HEK293 (cell line): ENCODE results near the gene CDK5R1.

Experiments
- CTCF ChIA-PET: fragments of 350-600 bp; formaldehyde crosslinking; extraction: SDS; loops from one replicate; lab custom pipeline; 2021; ENCODE audit warnings: antibody characterized with exemption; lab: Yijun Ruan, JAX
- POLR2A ChIA-PET: fragments of 300-600 bp; formaldehyde crosslinking; extraction: SDS; loops from one replicate; lab custom pipeline; 2020; ENCODE audit warnings: antibody characterized with exemption, inconsistent platforms; lab: Yijun Ruan, JAX
- H3K27ac ChIP-seq: fragments of 200-500 bp; sonication (Bioruptor generic); 2 replicates; pipeline ENCODE4 v1.5.1; 2014; ENCODE audit warnings: low read depth, low read length, control low read depth, inconsistent platforms; ENCODE audit errors: extremely low read depth
- H3K36me3 ChIP-seq, 2 experiments: fragments of 200-500 bp in 1 of 2; sonication (Bioruptor generic) in 1 of 2; 1 replicate in 1 of 2; 2 replicates in 1 of 2; pipeline ENCODE4 v1.5.1; 2014 to 2017; ENCODE audit warnings: inconsistent platforms in 2 of 2, low read length in 2 of 2; ENCODE audit not compliant: control insufficient read depth in 2 of 2, insufficient read depth in 1 of 2
- H3K4me1 ChIP-seq: fragments of 200-500 bp; sonication (Bioruptor generic); 2 replicates; pipeline ENCODE4 v1.5.1; 2014; ENCODE audit warnings: mild to moderate bottlenecking, low read length, inconsistent platforms; ENCODE audit not compliant: control insufficient read depth, insufficient read depth
- H3K4me3 ChIP-seq: 2 replicates; pipeline ENCODE4 v1.5.1; 2011; ENCODE audit warnings: low read depth, mild to moderate bottlenecking, control low read depth, low read length, moderate library complexity
- H3K9me3 ChIP-seq: fragments of 200-500 bp; sonication (Bioruptor generic); 2 replicates; pipeline ENCODE4 v1.5.1; 2014; ENCODE audit warnings: low read depth, low read length, inconsistent platforms; ENCODE audit not compliant: control insufficient read depth, insufficient read depth
- GLIS2 ChIP-seq: fragments of 450-650 bp; formaldehyde crosslinking; IDR thresholded peaks from 2 replicates; pipeline ENCODE4 v1.5.1; 2016; ENCODE audit warnings: missing biosample characterization, missing genetic modification characterization
- REST ChIP-seq: fragments of 450-650 bp; formaldehyde crosslinking; IDR thresholded peaks from 2 replicates; pipeline ENCODE4 v1.5.1; 2016; ENCODE audit warnings: missing biosample characterization, missing genetic modification characterization
- ZIC2 ChIP-seq: fragments of 450-650 bp; formaldehyde crosslinking; IDR thresholded peaks from 2 replicates; pipeline ENCODE4 v1.5.1; 2016; ENCODE audit warnings: missing biosample characterization, missing genetic modification characterization
- ZNF10 ChIP-seq: fragments of 450-650 bp; formaldehyde crosslinking; IDR thresholded peaks from 2 replicates; pipeline ENCODE4 v1.5.1; 2017; ENCODE audit warnings: missing biosample characterization, missing genetic modification characterization
- ZNF16 ChIP-seq: fragments of 450-650 bp; formaldehyde crosslinking; IDR thresholded peaks from 2 replicates; pipeline ENCODE4 v1.5.1; 2016; ENCODE audit warnings: low read depth, missing biosample characterization, missing genetic modification characterization
- ZNF292 ChIP-seq: fragments of 450-650 bp; formaldehyde crosslinking; IDR thresholded peaks from 2 replicates; pipeline ENCODE4 v1.5.1; 2016; ENCODE audit warnings: low read depth, missing biosample characterization, missing genetic modification characterization, borderline replicate concordance
- ZNF449 ChIP-seq: fragments of 450-650 bp; formaldehyde crosslinking; IDR thresholded peaks from 2 replicates; pipeline ENCODE4 v1.5.1; 2017; ENCODE audit warnings: missing biosample characterization, mild to moderate bottlenecking, missing genetic modification characterization, moderate library complexity
- ZNF624 ChIP-seq: fragments of 450-650 bp; formaldehyde crosslinking; IDR thresholded peaks from 2 replicates; pipeline ENCODE4 v1.5.1; 2017; ENCODE audit warnings: missing biosample characterization, missing genetic modification characterization
- ZNF792 ChIP-seq: fragments of 450-650 bp; formaldehyde crosslinking; IDR thresholded peaks from 2 replicates; pipeline ENCODE4 v1.5.1; 2016; ENCODE audit warnings: missing biosample characterization, missing genetic modification characterization
- TF ChIP-seq, protein P1 (sequence below): fragments of 450-650 bp; formaldehyde crosslinking; IDR thresholded peaks from 2 replicates; pipeline ENCODE4 v1.5.1; 2017; ENCODE audit warnings: missing biosample characterization, missing genetic modification characterization

The CDK5R1 gene

DNA sequence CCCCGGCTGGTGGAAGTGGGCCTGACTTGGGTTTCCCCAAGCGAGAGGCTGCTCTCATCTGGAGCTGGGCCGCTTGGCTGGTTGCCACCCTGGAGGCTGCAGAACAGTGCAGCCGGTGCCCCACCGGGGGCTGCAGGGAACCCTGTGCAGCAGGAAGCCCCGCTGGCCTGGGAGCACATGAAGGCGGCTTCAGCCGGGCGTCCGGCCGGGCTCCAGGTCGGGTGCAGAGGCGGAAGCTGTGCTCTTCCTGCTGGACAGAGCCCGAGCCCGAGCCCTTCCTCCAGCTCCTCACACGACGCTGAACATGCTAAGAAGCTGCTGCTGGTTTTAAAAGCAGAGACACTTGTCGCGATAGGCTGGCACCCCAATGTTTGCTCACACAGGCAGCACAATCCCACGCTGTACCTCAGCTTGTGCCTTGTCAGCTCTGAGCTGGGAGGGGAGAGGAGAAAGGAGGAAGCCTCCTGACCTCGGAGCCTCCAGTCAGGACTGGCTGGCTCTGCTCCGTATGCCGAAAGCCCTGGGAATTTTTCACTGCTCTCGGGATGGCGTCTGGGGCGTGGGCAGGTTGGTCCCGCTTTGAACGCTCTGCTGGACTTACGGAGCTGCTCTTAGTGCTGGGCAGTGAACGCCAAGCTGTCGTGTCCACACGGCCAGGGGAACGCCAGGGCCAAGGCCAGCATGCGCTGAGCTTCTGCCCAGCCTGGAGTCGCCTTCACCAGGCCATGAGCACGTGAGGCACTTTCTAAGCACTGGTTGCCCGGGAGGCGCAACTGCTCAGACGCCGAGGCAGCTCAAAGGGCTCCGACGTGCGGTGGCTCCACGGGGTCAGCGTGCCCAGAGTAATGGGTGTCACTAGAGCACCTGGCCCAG is 8.8 kb downstream of the CDK5R1 start:
- no peaks in the 10 kb centered on the region for H3K9me3 ChIP-seq
- peaks cover 11% of the 10 kb centered on the region for H3K4me1 ChIP-seq
- H3K4me3 ChIP-seq = no peak overlapping the region
- POLR2A ChIA-PET = no interaction called here
- TF ChIP-seq ZIC2 (tag by site-specific recombination) (peak; percentile 88), ZNF449 (tag by site-specific recombination) (0 out of 2 replicates have a peak, but pooled peaks have one; percentile 13), REST (tag by site-specific recombination) (peak; percentile 77), ZNF16 (tag by site-specific recombination) (no peak), GLIS2 (tag by site-specific recombination) (peak; percentile 27; the same call in 1 of the 2 replicates)
- no peak overlapping the region for H3K27ac ChIP-seq
- CTCF ChIA-PET = interaction anchor here (1.0 kb wide), 2 partner anchors 8 to 9 kb away, joined by 3 read pairs; partner anchors contain the start of gene CDK5R1
- peaks cover 3% of the 10 kb centered on the region in 2 experiments; a peak in 2 of 3 replicates for H3K36me3 ChIP-seq

- Histone ChIP-seq H3K36me3 (no peaks in the 10 kb centered on the region), H3K4me1 (peaks cover 5% of the 10 kb centered on the region; the same call in 1 of the 2 replicates), H3K9me3 (no peaks in the 10 kb centered on the region), H3K4me3 (no peak overlapping the region), H3K27ac (no peak overlapping the region)
- ChIA-PET CTCF (interaction anchor here (1.0 to 1.1 kb wide), 2 partner anchors 9 to 258 kb away, joined by 3 to 4 read pairs; no protein-coding TSS in a partner anchor), POLR2A (no interaction called here)
- TF ChIP-seq ZNF792 (no peak), ZNF292 (tag by site-specific recombination) (no peak), ZNF624 (tag by site-specific recombination) (no peak), ZIC2 (tag by site-specific recombination) (peak; percentile 59), ZNF10 (tag by site-specific recombination) (no peak)
- TF ChIP-seq, protein P1, sequence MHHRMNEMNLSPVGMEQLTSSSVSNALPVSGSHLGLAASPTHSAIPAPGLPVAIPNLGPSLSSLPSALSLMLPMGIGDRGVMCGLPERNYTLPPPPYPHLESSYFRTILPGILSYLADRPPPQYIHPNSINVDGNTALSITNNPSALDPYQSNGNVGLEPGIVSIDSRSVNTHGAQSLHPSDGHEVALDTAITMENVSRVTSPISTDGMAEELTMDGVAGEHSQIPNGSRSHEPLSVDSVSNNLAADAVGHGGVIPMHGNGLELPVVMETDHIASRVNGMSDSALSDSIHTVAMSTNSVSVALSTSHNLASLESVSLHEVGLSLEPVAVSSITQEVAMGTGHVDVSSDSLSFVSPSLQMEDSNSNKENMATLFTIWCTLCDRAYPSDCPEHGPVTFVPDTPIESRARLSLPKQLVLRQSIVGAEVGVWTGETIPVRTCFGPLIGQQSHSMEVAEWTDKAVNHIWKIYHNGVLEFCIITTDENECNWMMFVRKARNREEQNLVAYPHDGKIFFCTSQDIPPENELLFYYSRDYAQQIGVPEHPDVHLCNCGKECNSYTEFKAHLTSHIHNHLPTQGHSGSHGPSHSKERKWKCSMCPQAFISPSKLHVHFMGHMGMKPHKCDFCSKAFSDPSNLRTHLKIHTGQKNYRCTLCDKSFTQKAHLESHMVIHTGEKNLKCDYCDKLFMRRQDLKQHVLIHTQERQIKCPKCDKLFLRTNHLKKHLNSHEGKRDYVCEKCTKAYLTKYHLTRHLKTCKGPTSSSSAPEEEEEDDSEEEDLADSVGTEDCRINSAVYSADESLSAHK (tag by site-specific recombination) = no peak
Observed at GRCh38 chr17:32496395-32497073, 9.7 kb downstream of the CDK5R1 start.
